HCT116 (cell line): ENCODE data around the gene LLCFC1. TPM values are rescaled to one million over a fixed set of nuclear protein-coding genes. Genes with fewer than 3 reads are reported as not detected.

ENCODE experiments used
- ATAC-seq: fragments of 200-7000 bp; cut with Tn5 transposase; 2 replicates; pipeline ENCODE4 v1.9.1; 2020; ENCODE audit warnings: mild to moderate bottlenecking, moderate library complexity
- BruUV-seq: library from RNA; stranded (reverse); fragments of 400-500 nt; replicated peaks from 2 replicates; lab custom pipeline; 2021; lab: Mats Ljungman, UMichigan
- CTCF ChIA-PET: fragments of 300-600 bp; sonication (Branson Sonifier 250); formaldehyde crosslinking; loops from one replicate; lab custom pipeline; 2021; ENCODE audit warnings: antibody characterized with exemption; lab: Charles Lee
- POLR2A ChIA-PET: fragments of 300-600, 350-600 bp; sonication (Branson Sonifier 250); formaldehyde crosslinking; loops from one replicate; lab custom pipeline; 2021; ENCODE audit warnings: antibody characterized with exemption; lab: Charles Lee
- RAD21 ChIA-PET, 2 experiments: fragments of 300-600 bp; sonication (Branson Sonifier 250); formaldehyde crosslinking; loops; one replicate each; lab custom pipeline; 2023; ENCODE audit warnings: low total read pairs in 2 of 2; ENCODE audit not compliant: uncharacterized antibody in 2 of 2, unreplicated experiment in 2 of 2, low non-redundant PET in 1 of 2; lab: Charles Lee
- DNase-seq: peaks from one replicate; pipeline ENCODE4 v3.0.0-alpha.2; 2010; ENCODE audit warnings: low read depth, low spot score
- H2AFZ ChIP-seq: fragments of 200-600 bp; shearing (Covaris generic), sonication (generic); 2 replicates; pipeline ENCODE4 v1.6.1; 2017; ENCODE audit warnings: low read depth, mixed run types, mixed read lengths, antibody characterized with exemption, low read length; ENCODE audit not compliant: poor library complexity, severe bottlenecking
- H3K27ac ChIP-seq: 2 replicates; pipeline ENCODE4 v1.5.1; 2012; ENCODE audit warnings: low read depth, low read length
- H3K27me3 ChIP-seq: fragments of 200-600 bp; sonication (generic); 2 replicates; pipeline ENCODE4 v1.6.1; 2016; ENCODE audit warnings: mixed run types, low read length, mixed read lengths; ENCODE audit not compliant: insufficient read depth
- H3K36me3 ChIP-seq, 2 experiments: fragments of 200-500 bp in 1 of 2; fragments of 200-600 bp in 1 of 2; sonication (Bioruptor generic) in 1 of 2; sonication (generic) in 1 of 2; 2 replicates each; pipeline versions ENCODE4 v1.5.1 to v1.6.1; 2014 to 2016; ENCODE audit warnings: low read length in 2 of 2, inconsistent platforms in 1 of 2, mixed read lengths in 1 of 2, mixed run types in 1 of 2; ENCODE audit not compliant: insufficient read depth in 2 of 2, control insufficient read depth in 1 of 2
- H3K4me1 ChIP-seq, 2 experiments: fragments of 200-600 bp in 1 of 2; sonication (generic) in 1 of 2; 2 replicates each; pipeline versions ENCODE4 v1.5.1 to v1.6.1; 2012 to 2017; ENCODE audit warnings: low read length in 2 of 2, inconsistent platforms in 1 of 2, mild to moderate bottlenecking in 1 of 2, mixed read lengths in 1 of 2, mixed run types in 1 of 2, moderate library complexity in 1 of 2; ENCODE audit not compliant: insufficient read depth in 2 of 2, control insufficient read depth in 1 of 2
- H3K4me2 ChIP-seq: fragments of 200-600 bp; sonication (generic); 2 replicates; pipeline ENCODE4 v1.6.1; 2017; ENCODE audit warnings: mixed run types, low read length, mixed read lengths
- H3K4me3 ChIP-seq, 2 experiments: fragments of 200-600 bp in 1 of 2; sonication (generic) in 1 of 2; replicated peaks in 1 of 2; 2 replicates each; pipeline ENCODE4 v1.5.1; 2011 to 2016; ENCODE audit warnings: low read length in 2 of 2, control low read depth in 1 of 2, low read depth in 1 of 2, mild to moderate bottlenecking in 1 of 2, mixed read lengths in 1 of 2, mixed run types in 1 of 2
- H3K79me2 ChIP-seq: fragments of 200-600 bp; sonication (generic); 2 replicates; pipeline ENCODE4 v1.6.1; 2017; ENCODE audit warnings: mild to moderate bottlenecking, mixed run types, low read length, moderate library complexity, mixed read lengths; ENCODE audit not compliant: insufficient read depth
- H3K9ac ChIP-seq: fragments of 200-600 bp; sonication (generic); 2 replicates; pipeline ENCODE4 v1.6.1; 2016; ENCODE audit warnings: low read length, mixed read lengths
- H3K9me2 ChIP-seq: fragments of 200-600 bp; sonication (generic), shearing (Covaris generic); 2 replicates; pipeline ENCODE4 v1.6.1; 2017; ENCODE audit warnings: mixed run types, mild to moderate bottlenecking, moderate library complexity; ENCODE audit not compliant: insufficient read depth
- H3K9me3 ChIP-seq, 2 experiments: fragments of 200-500 bp in 1 of 2; fragments of 200-600 bp in 1 of 2; sonication (Bioruptor generic) in 1 of 2; sonication (generic) in 1 of 2; 2 replicates each; pipeline ENCODE4 v1.6.1; 2014 to 2017; ENCODE audit warnings: low read length in 2 of 2, mixed read lengths in 2 of 2, inconsistent platforms in 1 of 2, low read depth in 1 of 2, mild to moderate bottlenecking in 1 of 2, mixed run types in 1 of 2, moderate library complexity in 1 of 2; ENCODE audit not compliant: control insufficient read depth in 1 of 2, insufficient read depth in 1 of 2
- H4K20me1 ChIP-seq: fragments of 200-600 bp; sonication (generic), shearing (Covaris generic); 2 replicates; pipeline ENCODE4 v1.6.1; 2017; ENCODE audit warnings: mixed run types, mild to moderate bottlenecking, moderate library complexity; ENCODE audit not compliant: insufficient read depth
- CEBPB ChIP-seq: IDR thresholded peaks from 2 replicates; pipeline ENCODE4 v1.6.1; 2012; ENCODE audit warnings: low read depth
- EZH2 ChIP-seq: fragments of 200-600 bp; sonication (generic); IDR thresholded peaks from 2 replicates; pipeline ENCODE4 v1.6.1; 2017; ENCODE audit warnings: antibody characterized with exemption, mixed run types
- EZH2phosphoT487 ChIP-seq: fragments of 200-600 bp; IDR thresholded peaks from 2 replicates; pipeline ENCODE4 v1.6.1; 2018; ENCODE audit warnings: antibody characterized with exemption, borderline replicate concordance
- FOSL1 ChIP-seq: IDR thresholded peaks from 2 replicates; pipeline ENCODE4 v1.6.1; 2012; ENCODE audit warnings: low read depth
- JUND ChIP-seq: IDR thresholded peaks from 2 replicates; pipeline ENCODE4 v1.6.1; 2012
- POLR2A ChIP-seq: IDR thresholded peaks from 2 replicates; pipeline ENCODE4 v1.7.0; 2011; ENCODE audit warnings: borderline replicate concordance; ENCODE audit not compliant: insufficient read depth, insufficient read length; ENCODE audit errors: extremely low read depth
- POLR2AphosphoS5 ChIP-seq: IDR thresholded peaks from 2 replicates; pipeline ENCODE4 v1.6.1; 2011; ENCODE audit warnings: mild to moderate bottlenecking, low read depth, low read length, moderate library complexity
- SP1 ChIP-seq: IDR thresholded peaks from 2 replicates; pipeline ENCODE4 v1.6.1; 2012; ENCODE audit warnings: low read depth
- intact Hi-C: fragments of 100-400 bp; cut with micrococcal nuclease; formaldehyde crosslinking; loops from 2 replicates; pipeline ENCODE4 v1.10.0; 2022
- total RNA-seq: library from RNA; stranded (reverse); gene quantifications from one replicate; pipeline ENCODE4 v1.2.1, GENCODE V29; 2021; ENCODE audit not compliant: unreplicated experiment
- TF ChIP-seq, protein P1 (sequence below): IDR thresholded peaks from 2 replicates; pipeline ENCODE4 v1.6.1; 2012
- TF ChIP-seq, protein P2 (sequence below): IDR thresholded peaks from 2 replicates; pipeline ENCODE4 v1.6.1; 2011; ENCODE audit warnings: mild to moderate bottlenecking, low read length, moderate library complexity; ENCODE audit not compliant: insufficient replicate concordance; ENCODE audit errors: extremely low read depth
- TF ChIP-seq, protein P3 (sequence below): IDR thresholded peaks from 2 replicates; pipeline ENCODE4 v1.6.1; 2012
- TF ChIP-seq, protein P4 (sequence below): IDR thresholded peaks from 2 replicates; pipeline ENCODE4 v1.6.1; 2012; ENCODE audit warnings: low read depth

Gene LLCFC1
- total RNA-seq, 1 experiment from 2014 or later = not detected

DNA sequence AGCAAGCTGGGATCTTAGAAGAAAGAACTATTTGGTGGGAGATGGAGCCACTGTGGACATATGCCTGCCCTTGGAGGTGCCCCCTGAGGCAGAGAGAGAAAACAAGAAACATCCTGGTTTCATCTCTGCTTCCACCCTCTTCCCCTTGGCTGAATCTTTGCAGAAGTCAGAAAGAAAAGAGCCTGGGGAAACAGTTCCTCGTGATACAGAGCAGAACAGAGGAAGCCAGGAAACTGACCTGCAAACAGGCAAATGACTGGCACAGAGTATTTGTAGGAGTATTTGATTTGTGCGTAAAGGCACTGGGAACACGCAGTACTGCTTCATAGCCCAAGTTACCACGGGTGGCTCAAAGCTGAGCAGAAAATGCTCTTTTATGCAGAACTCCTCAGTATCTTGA, 29.9 kb downstream of the LLCFC1 start:
- ATAC-seq (no peak), DNase-seq (no peak)
- no TSS peak for BruUV-seq
- intact Hi-C loops = no loop called here
- H3K36me3 ChIP-seq = no peaks in the 10 kb centered on the region
- H2AFZ ChIP-seq = no peak overlapping the region
- H3K4me2 ChIP-seq = no peak overlapping the region
- no peak for TF ChIP-seq EZH2
- TF ChIP-seq POLR2A = no peak
- TF ChIP-seq, protein P1, sequence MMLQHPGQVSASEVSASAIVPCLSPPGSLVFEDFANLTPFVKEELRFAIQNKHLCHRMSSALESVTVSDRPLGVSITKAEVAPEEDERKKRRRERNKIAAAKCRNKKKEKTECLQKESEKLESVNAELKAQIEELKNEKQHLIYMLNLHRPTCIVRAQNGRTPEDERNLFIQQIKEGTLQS = no peak
- TF ChIP-seq FOSL1 = no peak
- no peak for TF ChIP-seq EZH2phosphoT487
- TF ChIP-seq, protein P2, sequence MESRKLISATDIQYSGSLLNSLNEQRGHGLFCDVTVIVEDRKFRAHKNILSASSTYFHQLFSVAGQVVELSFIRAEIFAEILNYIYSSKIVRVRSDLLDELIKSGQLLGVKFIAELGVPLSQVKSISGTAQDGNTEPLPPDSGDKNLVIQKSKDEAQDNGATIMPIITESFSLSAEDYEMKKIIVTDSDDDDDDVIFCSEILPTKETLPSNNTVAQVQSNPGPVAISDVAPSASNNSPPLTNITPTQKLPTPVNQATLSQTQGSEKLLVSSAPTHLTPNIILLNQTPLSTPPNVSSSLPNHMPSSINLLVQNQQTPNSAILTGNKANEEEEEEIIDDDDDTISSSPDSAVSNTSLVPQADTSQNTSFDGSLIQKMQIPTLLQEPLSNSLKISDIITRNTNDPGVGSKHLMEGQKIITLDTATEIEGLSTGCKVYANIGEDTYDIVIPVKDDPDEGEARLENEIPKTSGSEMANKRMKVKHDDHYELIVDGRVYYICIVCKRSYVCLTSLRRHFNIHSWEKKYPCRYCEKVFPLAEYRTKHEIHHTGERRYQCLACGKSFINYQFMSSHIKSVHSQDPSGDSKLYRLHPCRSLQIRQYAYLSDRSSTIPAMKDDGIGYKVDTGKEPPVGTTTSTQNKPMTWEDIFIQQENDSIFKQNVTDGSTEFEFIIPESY = no peak
- TF ChIP-seq, protein P3, sequence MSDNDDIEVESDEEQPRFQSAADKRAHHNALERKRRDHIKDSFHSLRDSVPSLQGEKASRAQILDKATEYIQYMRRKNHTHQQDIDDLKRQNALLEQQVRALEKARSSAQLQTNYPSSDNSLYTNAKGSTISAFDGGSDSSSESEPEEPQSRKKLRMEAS = no peak
- ChIA-PET POLR2A (no interaction called here), RAD21 (no interaction called here), CTCF (no interaction called here)
- no peak overlapping the region for H3K4me3 ChIP-seq
- no peaks in the 10 kb centered on the region for H3K79me2 ChIP-seq
- no peak overlapping the region for H3K9ac ChIP-seq
- H3K9me2 ChIP-seq = no peaks in the 10 kb centered on the region
- no peak overlapping the region for H3K27ac ChIP-seq
- no peaks in the 10 kb centered on the region for H3K27me3 ChIP-seq
- no peaks in the 10 kb centered on the region for H3K4me1 ChIP-seq
- H4K20me1 ChIP-seq = no peaks in the 10 kb centered on the region
- no peaks in the 10 kb centered on the region for H3K9me3 ChIP-seq

DNA sequence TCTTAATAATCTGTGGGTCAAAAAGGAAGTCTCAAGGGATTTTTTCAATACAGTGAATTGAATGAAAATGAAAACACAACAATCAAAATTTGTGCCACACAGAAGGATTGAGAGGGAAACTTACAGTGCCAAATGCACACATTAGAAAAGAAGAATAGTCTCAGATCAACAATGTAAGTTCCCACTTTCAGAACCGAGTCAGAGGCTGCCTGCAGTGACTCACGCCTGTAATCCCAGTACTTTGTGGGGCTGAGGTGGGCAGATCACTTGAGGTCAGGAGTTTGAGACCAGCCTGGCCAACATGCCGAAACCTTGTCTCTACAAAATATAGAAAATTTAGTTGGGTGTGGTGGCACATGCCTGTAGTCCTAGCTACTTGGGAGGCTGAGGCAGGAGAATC, 35.3 kb downstream of the LLCFC1 start:
- ATAC-seq = no peak
- TF ChIP-seq SP1 (no peak), POLR2A (no peak), CEBPB (no peak), POLR2AphosphoS5 (no peak), JUND (no peak), FOSL1 (no peak)
- TF ChIP-seq, protein P4, sequence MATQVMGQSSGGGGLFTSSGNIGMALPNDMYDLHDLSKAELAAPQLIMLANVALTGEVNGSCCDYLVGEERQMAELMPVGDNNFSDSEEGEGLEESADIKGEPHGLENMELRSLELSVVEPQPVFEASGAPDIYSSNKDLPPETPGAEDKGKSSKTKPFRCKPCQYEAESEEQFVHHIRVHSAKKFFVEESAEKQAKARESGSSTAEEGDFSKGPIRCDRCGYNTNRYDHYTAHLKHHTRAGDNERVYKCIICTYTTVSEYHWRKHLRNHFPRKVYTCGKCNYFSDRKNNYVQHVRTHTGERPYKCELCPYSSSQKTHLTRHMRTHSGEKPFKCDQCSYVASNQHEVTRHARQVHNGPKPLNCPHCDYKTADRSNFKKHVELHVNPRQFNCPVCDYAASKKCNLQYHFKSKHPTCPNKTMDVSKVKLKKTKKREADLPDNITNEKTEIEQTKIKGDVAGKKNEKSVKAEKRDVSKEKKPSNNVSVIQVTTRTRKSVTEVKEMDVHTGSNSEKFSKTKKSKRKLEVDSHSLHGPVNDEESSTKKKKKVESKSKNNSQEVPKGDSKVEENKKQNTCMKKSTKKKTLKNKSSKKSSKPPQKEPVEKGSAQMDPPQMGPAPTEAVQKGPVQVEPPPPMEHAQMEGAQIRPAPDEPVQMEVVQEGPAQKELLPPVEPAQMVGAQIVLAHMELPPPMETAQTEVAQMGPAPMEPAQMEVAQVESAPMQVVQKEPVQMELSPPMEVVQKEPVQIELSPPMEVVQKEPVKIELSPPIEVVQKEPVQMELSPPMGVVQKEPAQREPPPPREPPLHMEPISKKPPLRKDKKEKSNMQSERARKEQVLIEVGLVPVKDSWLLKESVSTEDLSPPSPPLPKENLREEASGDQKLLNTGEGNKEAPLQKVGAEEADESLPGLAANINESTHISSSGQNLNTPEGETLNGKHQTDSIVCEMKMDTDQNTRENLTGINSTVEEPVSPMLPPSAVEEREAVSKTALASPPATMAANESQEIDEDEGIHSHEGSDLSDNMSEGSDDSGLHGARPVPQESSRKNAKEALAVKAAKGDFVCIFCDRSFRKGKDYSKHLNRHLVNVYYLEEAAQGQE = no peak
- no peaks in the 10 kb centered on the region for H3K27me3 ChIP-seq
- no peaks in the 10 kb centered on the region for H3K79me2 ChIP-seq
- H3K4me2 ChIP-seq = no peak overlapping the region
- BruUV-seq = no TSS peak
- POLR2A ChIA-PET = no interaction called here
- no peaks in the 10 kb centered on the region for H3K9me2 ChIP-seq
- no peaks in the 10 kb centered on the region for H3K9me3 ChIP-seq
- CTCF ChIA-PET = interaction anchor here (1.5 to 1.7 kb wide), 2 partner anchors 14 to 94 kb away, joined by 4 to 5 read pairs; no protein-coding TSS in a partner anchor
- H4K20me1 ChIP-seq = no peaks in the 10 kb centered on the region
- no peak overlapping the region for H3K4me3 ChIP-seq
- no peaks in the 10 kb centered on the region for H3K36me3 ChIP-seq
- no peak overlapping the region for H2AFZ ChIP-seq
- no peak overlapping the region for H3K27ac ChIP-seq
- no peak overlapping the region for H3K9ac ChIP-seq
- no peak for DNase-seq
- RAD21 ChIA-PET = no interaction called here
- H3K4me1 ChIP-seq = no peaks in the 10 kb centered on the region
- intact Hi-C loops = no loop called here
